Panc1 (cell line): ENCODE results near the gene LYRM9. TPM values are rescaled to one million over a fixed set of nuclear protein-coding genes. Genes with fewer than 3 reads are reported as not detected.

Experiments used
- ATAC-seq: fragments of 200-7000 bp; cut with Tn5 transposase; 2 replicates; pipeline ENCODE4 v1.9.1; 2020; ENCODE audit warnings: mild to moderate bottlenecking, moderate library complexity
- BruUV-seq: library from RNA; stranded (reverse); fragments of 400-500 nt; replicated peaks from 2 replicates; lab custom pipeline; 2021; lab: Mats Ljungman, UMichigan
- CTCF ChIA-PET: fragments of 300-600 bp; sonication (Branson Sonifier 250); formaldehyde crosslinking; loops from one replicate; lab custom pipeline; 2022; ENCODE audit warnings: antibody characterized with exemption; lab: Charles Lee
- POLR2A ChIA-PET: fragments of 300-600 bp; sonication (Branson Sonifier 250); formaldehyde crosslinking; loops from one replicate; lab custom pipeline; 2022; ENCODE audit warnings: antibody characterized with exemption; lab: Charles Lee
- DNase-seq: peaks from one replicate; pipeline ENCODE4 v3.0.0-alpha.2; 2010; ENCODE audit warnings: low read depth, low spot score
- H3K27ac ChIP-seq: 2 replicates; pipeline ENCODE4 v1.5.1; 2011; ENCODE audit warnings: mild to moderate bottlenecking, low read length, inconsistent platforms
- H3K27me3 ChIP-seq: fragments of 200-500 bp; sonication (Bioruptor generic); 2 replicates; pipeline ENCODE4 v1.6.0; 2014; ENCODE audit warnings: low read length, inconsistent platforms; ENCODE audit not compliant: control insufficient read depth, insufficient read depth
- H3K36me3 ChIP-seq: fragments of 200-500 bp; sonication (Bioruptor generic); 2 replicates; pipeline ENCODE4 v1.5.1; 2014; ENCODE audit warnings: inconsistent platforms, mild to moderate bottlenecking, low read length, moderate library complexity; ENCODE audit not compliant: control insufficient read depth, insufficient read depth
- H3K4me1 ChIP-seq: 2 replicates; pipeline ENCODE4 v1.5.1; 2011; ENCODE audit warnings: inconsistent platforms, mild to moderate bottlenecking, low read length, moderate library complexity; ENCODE audit not compliant: control insufficient read depth, insufficient read depth
- H3K4me3 ChIP-seq, 2 experiments: 2 replicates each; pipeline ENCODE4 v1.5.1; 2011 to 2012; ENCODE audit warnings: low read depth in 2 of 2, low read length in 2 of 2, mild to moderate bottlenecking in 2 of 2, inconsistent platforms in 1 of 2, moderate library complexity in 1 of 2
- H3K9me3 ChIP-seq: fragments of 200-500 bp; sonication (Bioruptor generic); 2 replicates; pipeline ENCODE4 v1.5.1; 2014; ENCODE audit warnings: low read depth, mild to moderate bottlenecking, inconsistent platforms, low read length, moderate library complexity; ENCODE audit not compliant: control insufficient read depth, insufficient read depth
- POLR2AphosphoS5 ChIP-seq: IDR thresholded peaks from 2 replicates; pipeline ENCODE4 v1.6.1; 2012; ENCODE audit warnings: mild to moderate bottlenecking, low read depth, low read length, moderate library complexity
- SIN3A ChIP-seq: IDR thresholded peaks from 2 replicates; pipeline ENCODE4 v1.6.1; 2012; ENCODE audit warnings: low read depth, mild to moderate bottlenecking, low read length, moderate library complexity, borderline replicate concordance; ENCODE audit not compliant: insufficient read depth
- TCF7L2 ChIP-seq: IDR thresholded peaks from 2 replicates; pipeline ENCODE4 v1.6.1; 2011; ENCODE audit warnings: mild to moderate bottlenecking, low read depth, low read length, inconsistent platforms
- in situ Hi-C: cut with HindIII; loops from 2 replicates; pipeline ENCODE4 v1.10.0; 2016; ENCODE audit warnings: low sequenced_read_pairs, low pct_unique_long_range_greater_than_20kb
- intact Hi-C: fragments of 100-400 bp; cut with micrococcal nuclease; formaldehyde crosslinking; loops from one replicate; pipeline ENCODE4 v1.10.0; 2022; ENCODE audit not compliant: unreplicated experiment
- total RNA-seq: library from RNA; stranded (reverse); gene quantifications from one replicate; pipeline ENCODE4 v1.2.1, GENCODE V29; 2021; ENCODE audit not compliant: unreplicated experiment
- TF ChIP-seq, protein P1 (sequence below), 2 experiments: IDR thresholded peaks; 2 replicates each; pipeline ENCODE4 v1.6.1; 2011 to 2012; ENCODE audit warnings: low read depth in 2 of 2, control low read depth in 1 of 2, low read length in 1 of 2, mild to moderate bottlenecking in 1 of 2, moderate library complexity in 1 of 2; ENCODE audit not compliant: insufficient read depth in 1 of 2
- TF ChIP-seq, protein P2 (sequence below): fragments of 450-650 bp; IDR thresholded peaks from 2 replicates; pipeline ENCODE4 v1.5.1; 2017; ENCODE audit warnings: mild to moderate bottlenecking

LYRM9 gene
- total RNA-seq, 1 experiment from 2014 or later, result 1.6 TPM

DNA sequence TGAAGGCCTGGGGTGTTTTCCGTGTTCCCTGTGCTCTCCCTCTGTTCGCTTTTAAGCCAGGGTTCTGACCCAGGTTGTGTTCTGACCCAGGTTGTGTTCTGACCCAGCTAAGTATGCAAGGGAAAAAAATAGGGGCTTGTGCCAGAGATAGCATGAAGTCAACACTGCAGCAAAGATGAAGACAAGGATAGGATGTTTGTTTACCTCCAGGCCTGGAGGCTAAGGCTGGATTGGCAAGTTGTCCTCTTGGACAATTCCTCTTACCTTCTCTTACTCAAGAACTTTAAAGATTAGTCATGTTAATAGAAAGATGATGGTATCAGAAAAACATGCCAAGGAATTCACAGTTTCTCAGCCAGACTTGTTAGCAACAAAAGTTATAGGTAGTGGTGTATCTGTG, 19.4 kb downstream of the LYRM9 start:
- in situ Hi-C loops, result no loop called here
- no peaks in the 10 kb centered on the region for H3K4me1 ChIP-seq
- ChIA-PET CTCF (no interaction called here), POLR2A (no interaction called here)
- DNase-seq (no peak), ATAC-seq (no peak)
- no peaks in the 10 kb centered on the region for H3K9me3 ChIP-seq
- TF ChIP-seq TCF7L2 (no peak), POLR2AphosphoS5 (no peak)
- TF ChIP-seq, protein P1, sequence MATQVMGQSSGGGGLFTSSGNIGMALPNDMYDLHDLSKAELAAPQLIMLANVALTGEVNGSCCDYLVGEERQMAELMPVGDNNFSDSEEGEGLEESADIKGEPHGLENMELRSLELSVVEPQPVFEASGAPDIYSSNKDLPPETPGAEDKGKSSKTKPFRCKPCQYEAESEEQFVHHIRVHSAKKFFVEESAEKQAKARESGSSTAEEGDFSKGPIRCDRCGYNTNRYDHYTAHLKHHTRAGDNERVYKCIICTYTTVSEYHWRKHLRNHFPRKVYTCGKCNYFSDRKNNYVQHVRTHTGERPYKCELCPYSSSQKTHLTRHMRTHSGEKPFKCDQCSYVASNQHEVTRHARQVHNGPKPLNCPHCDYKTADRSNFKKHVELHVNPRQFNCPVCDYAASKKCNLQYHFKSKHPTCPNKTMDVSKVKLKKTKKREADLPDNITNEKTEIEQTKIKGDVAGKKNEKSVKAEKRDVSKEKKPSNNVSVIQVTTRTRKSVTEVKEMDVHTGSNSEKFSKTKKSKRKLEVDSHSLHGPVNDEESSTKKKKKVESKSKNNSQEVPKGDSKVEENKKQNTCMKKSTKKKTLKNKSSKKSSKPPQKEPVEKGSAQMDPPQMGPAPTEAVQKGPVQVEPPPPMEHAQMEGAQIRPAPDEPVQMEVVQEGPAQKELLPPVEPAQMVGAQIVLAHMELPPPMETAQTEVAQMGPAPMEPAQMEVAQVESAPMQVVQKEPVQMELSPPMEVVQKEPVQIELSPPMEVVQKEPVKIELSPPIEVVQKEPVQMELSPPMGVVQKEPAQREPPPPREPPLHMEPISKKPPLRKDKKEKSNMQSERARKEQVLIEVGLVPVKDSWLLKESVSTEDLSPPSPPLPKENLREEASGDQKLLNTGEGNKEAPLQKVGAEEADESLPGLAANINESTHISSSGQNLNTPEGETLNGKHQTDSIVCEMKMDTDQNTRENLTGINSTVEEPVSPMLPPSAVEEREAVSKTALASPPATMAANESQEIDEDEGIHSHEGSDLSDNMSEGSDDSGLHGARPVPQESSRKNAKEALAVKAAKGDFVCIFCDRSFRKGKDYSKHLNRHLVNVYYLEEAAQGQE (IDR thresholded peaks at IDR 0.05; ENCODE audit: insufficient read depth in 1 of 2, low read depth in 2 of 2, low read length in 1 of 2), result no peak
- intact Hi-C loops, result no loop called here
- no peak overlapping the region for H3K4me3 ChIP-seq
- no TSS peak for BruUV-seq
- no peaks in the 10 kb centered on the region for H3K27me3 ChIP-seq
- no peak overlapping the region for H3K27ac ChIP-seq
- no peaks in the 10 kb centered on the region for H3K36me3 ChIP-seq

DNA sequence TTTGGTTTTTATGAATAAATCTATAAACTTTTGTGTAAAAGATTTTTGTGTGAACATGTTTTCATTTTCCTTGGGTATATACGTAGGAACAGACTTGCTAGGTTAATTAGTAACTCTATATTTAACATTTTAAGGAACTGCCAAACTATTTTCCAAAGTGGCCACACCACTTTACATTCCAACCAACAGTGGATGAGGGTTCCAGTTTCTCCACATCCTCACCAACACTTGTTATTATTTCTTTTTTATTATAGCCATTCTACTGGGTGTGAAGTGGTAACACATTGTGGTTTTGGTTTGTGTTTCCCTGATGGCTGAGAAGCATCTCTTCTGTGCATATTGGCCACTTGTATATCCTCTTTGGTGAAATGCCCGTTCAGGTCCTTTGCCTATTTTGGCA, 20.0 kb downstream of the LYRM9 start:
- DNase-seq (no peak), ATAC-seq (no peak)
- intact Hi-C loops (no loop called here), in situ Hi-C loops (no loop called here)
- Histone ChIP-seq H3K4me1 (no peaks in the 10 kb centered on the region), H3K27me3 (no peaks in the 10 kb centered on the region), H3K27ac (no peak overlapping the region), H3K36me3 (no peaks in the 10 kb centered on the region), H3K4me3 (no peak overlapping the region), H3K9me3 (no peaks in the 10 kb centered on the region)
- TF ChIP-seq SIN3A, result no peak
- no peak for TF ChIP-seq TCF7L2
- TF ChIP-seq, protein P2, sequence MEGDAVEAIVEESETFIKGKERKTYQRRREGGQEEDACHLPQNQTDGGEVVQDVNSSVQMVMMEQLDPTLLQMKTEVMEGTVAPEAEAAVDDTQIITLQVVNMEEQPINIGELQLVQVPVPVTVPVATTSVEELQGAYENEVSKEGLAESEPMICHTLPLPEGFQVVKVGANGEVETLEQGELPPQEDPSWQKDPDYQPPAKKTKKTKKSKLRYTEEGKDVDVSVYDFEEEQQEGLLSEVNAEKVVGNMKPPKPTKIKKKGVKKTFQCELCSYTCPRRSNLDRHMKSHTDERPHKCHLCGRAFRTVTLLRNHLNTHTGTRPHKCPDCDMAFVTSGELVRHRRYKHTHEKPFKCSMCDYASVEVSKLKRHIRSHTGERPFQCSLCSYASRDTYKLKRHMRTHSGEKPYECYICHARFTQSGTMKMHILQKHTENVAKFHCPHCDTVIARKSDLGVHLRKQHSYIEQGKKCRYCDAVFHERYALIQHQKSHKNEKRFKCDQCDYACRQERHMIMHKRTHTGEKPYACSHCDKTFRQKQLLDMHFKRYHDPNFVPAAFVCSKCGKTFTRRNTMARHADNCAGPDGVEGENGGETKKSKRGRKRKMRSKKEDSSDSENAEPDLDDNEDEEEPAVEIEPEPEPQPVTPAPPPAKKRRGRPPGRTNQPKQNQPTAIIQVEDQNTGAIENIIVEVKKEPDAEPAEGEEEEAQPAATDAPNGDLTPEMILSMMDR, result no peak
- no peak for TF ChIP-seq POLR2AphosphoS5
- TF ChIP-seq, protein P1 (IDR thresholded peaks at IDR 0.05; ENCODE audit: insufficient read depth in 1 of 2, low read depth in 2 of 2, low read length in 1 of 2), result no peak
- BruUV-seq, result no TSS peak
- ChIA-PET CTCF (no interaction called here), POLR2A (no interaction called here)
